K562 (cell line): ENCODE data around the gene MAGI2. TPM values are rescaled to one million over a fixed set of nuclear protein-coding genes. Genes with fewer than 3 reads are reported as not detected.

Experiments used
- BCLAF1 ChIP-seq, 2 experiments: fragments of 450-650 bp in 1 of 2; IDR thresholded peaks; 2 replicates each; pipeline ENCODE4 v1.6.1; 2011 to 2017; ENCODE audit warnings: low read depth in 2 of 2, antibody characterized with exemption in 1 of 2, borderline replicate concordance in 1 of 2, low read length in 1 of 2, mild to moderate bottlenecking in 1 of 2, mixed read lengths in 1 of 2; ENCODE audit not compliant: control insufficient read depth in 1 of 2
- CREM ChIP-seq: IDR thresholded peaks from 2 replicates; pipeline ENCODE4 v1.6.1; 2014; ENCODE audit warnings: antibody characterized with exemption, low read depth
- CTCFL ChIP-seq: IDR thresholded peaks from 2 replicates; pipeline ENCODE4 v1.6.1; 2011; ENCODE audit warnings: borderline replicate concordance, low read depth, mild to moderate bottlenecking, moderate library complexity, low read length; ENCODE audit not compliant: insufficient read depth, poor library complexity, severe bottlenecking
- EHMT2 ChIP-seq: fragments of 450-650 bp; IDR thresholded peaks from 2 replicates; pipeline ENCODE4 v1.6.1; 2018; ENCODE audit warnings: antibody characterized with exemption
- ELK1 ChIP-seq: sonication (generic); formaldehyde crosslinking; IDR thresholded peaks from 2 replicates; pipeline ENCODE4 v1.8.1; 2022; ENCODE audit warnings: missing genetic modification reagents
- ESRRB ChIP-seq: fragments of 250-450 bp; sonication (Bioruptor Pico); IDR thresholded peaks from 2 replicates; pipeline ENCODE4 v1.5.0; 2020; ENCODE audit warnings: mild to moderate bottlenecking, moderate library complexity, borderline replicate concordance
- MED1 ChIP-seq: sonication (generic); formaldehyde crosslinking; IDR thresholded peaks from 2 replicates; pipeline ENCODE4 v1.8.1; 2023; ENCODE audit warnings: missing genetic modification reagents, borderline replicate concordance
- MEF2D ChIP-seq: conservative IDR thresholded peaks from 2 replicates; pipeline ENCODE4 v1.6.1; 2016; ENCODE audit warnings: low read depth, missing genetic modification characterization, missing compliant biosample characterization
- MEIS2 ChIP-seq: fragments of 450-650 bp; IDR thresholded peaks from 2 replicates; pipeline ENCODE4 v1.6.1; 2014; ENCODE audit warnings: mild to moderate bottlenecking; ENCODE audit not compliant: partially characterized antibody
- NONO ChIP-seq, 2 experiments: fragments of 200-400 bp in 1 of 2; fragments of 450-650 bp in 1 of 2; formaldehyde crosslinking in 1 of 2; IDR thresholded peaks; 2 replicates each; pipeline ENCODE4 v1.6.1; 2017; ENCODE audit warnings: low read depth in 2 of 2, mild to moderate bottlenecking in 2 of 2, moderate library complexity in 2 of 2, low read length in 1 of 2
- NR0B1 ChIP-seq: fragments of 450-650 bp; IDR thresholded peaks from one replicate; pipeline ENCODE4 v1.6.1; 2018; ENCODE audit warnings: mild to moderate bottlenecking, moderate library complexity; ENCODE audit not compliant: partially characterized antibody
- SMARCE1 ChIP-seq: fragments of 450-650 bp; IDR thresholded peaks from 2 replicates; pipeline ENCODE4 v1.7.1; 2016; ENCODE audit warnings: mild to moderate bottlenecking
- TCF3 ChIP-seq: sonication (generic); formaldehyde crosslinking; IDR thresholded peaks from 2 replicates; pipeline ENCODE4 v1.4.0; 2020; ENCODE audit warnings: mild to moderate bottlenecking, missing genetic modification reagents
- THAP12 ChIP-seq: fragments of 250-450 bp; sonication (Bioruptor Pico); IDR thresholded peaks from 2 replicates; pipeline ENCODE4 v1.9.0; 2021; ENCODE audit warnings: mild to moderate bottlenecking, inconsistent platforms
- ZNF311 ChIP-seq: fragments of 250-450 bp; sonication (Bioruptor Pico); IDR thresholded peaks from 2 replicates; pipeline ENCODE4 v1.4.0; 2020; ENCODE audit warnings: mild to moderate bottlenecking, moderate library complexity
- ZNF41 ChIP-seq: fragments of 250-450 bp; sonication (Bioruptor Pico); conservative IDR thresholded peaks from 2 replicates; pipeline ENCODE4 v1.4.0; 2020; ENCODE audit warnings: mild to moderate bottlenecking
- ZNF436 ChIP-seq: fragments of 250-450, 450-650 bp; sonication (Bioruptor Pico); formaldehyde crosslinking; IDR thresholded peaks from 2 replicates; pipeline ENCODE4 v1.7.0; 2020; ENCODE audit warnings: mild to moderate bottlenecking
- ZNF717 ChIP-seq: fragments of 250-450 bp; sonication (Bioruptor Pico); IDR thresholded peaks from 2 replicates; pipeline ENCODE4 v1.5.0; 2021
- ZNF766 ChIP-seq: fragments of 200-800 bp; sonication (Bioruptor generic); conservative IDR thresholded peaks from 2 replicates; pipeline ENCODE4 v1.6.1; 2016; ENCODE audit warnings: missing genetic modification characterization, missing compliant biosample characterization
- polyA plus RNA-seq, 8 experiments: library from polyadenylated mRNA; depleted of rRNA in 4 of 8; stranded (reverse) in 5 of 8; unstranded in 3 of 8; fragments of >200 nt; fragmentation: Nextera tagmentation in 2 of 8; fragmentation: Illumina TruSeq in 1 of 8; extraction: Ambion mirVana in 2 of 8; extraction: Trizol in 1 of 8; gene quantifications; 2 replicates each; pipeline versions ENCODE4 v1.2.1 to v1.2.3, GENCODE V29; 2011 to 2014; ENCODE audit warnings: inconsistent platforms in 1 of 8, missing spikeins in 1 of 8
- total RNA-seq, 7 experiments: library from RNA; depleted of rRNA in 6 of 7; stranded (reverse); fragments of >200 nt in 6 of 7; fragmentation: Illumina TruSeq in 2 of 7; extraction: Trizol in 2 of 7; gene quantifications; 2 replicates each; pipeline versions ENCODE4 v1.2.1 to v1.2.3, GENCODE V29; 2011 to 2021; ENCODE audit warnings: low replicate concordance in 1 of 7

Gene MAGI2
- total and polyA plus RNA-seq, 9 of the 15 experiments (the other 6 are each of a cell fraction or from before 2014, with no cell fraction given), result 0.27 to 1.4 (median 0.70) TPM

GRCh38 chr7:77979219-77979618, 1474.2 kb downstream of the MAGI2 start (continued):
- TF ChIP-seq NONO (IDR thresholded peaks at IDR 0.05; ENCODE audit: low read depth in 2 of 2, low read length in 1 of 2) (no peak), MED1 (CRISPR knock-in tag) (no peak), ZNF311 (CRISPR knock-in tag) (no peak), ESRRB (CRISPR knock-in tag) (no peak), CREM (0 out of 2 replicates have a peak, but pooled peaks have one; percentile 11), ZNF41 (CRISPR knock-in tag) (no peak), ZNF717 (CRISPR knock-in tag) (no peak), TCF3 (CRISPR knock-in tag) (peak; percentile 62), ZNF436 (CRISPR knock-in tag) (no peak), NR0B1 (no peak), EHMT2 (no peak), ELK1 (CRISPR knock-in tag) (no peak), MEF2D (tag) (no peak), THAP12 (CRISPR knock-in tag) (no peak), CTCFL (no peak), SMARCE1 (peak; percentile 76; the same call in 1 of the 2 replicates), BCLAF1 (IDR thresholded peaks at IDR 0.05; ENCODE audit: borderline replicate concordance in 1 of 2, control insufficient read depth in 1 of 2, low read depth in 2 of 2, low read length in 1 of 2) (no peak), MEIS2 (peak; percentile 3), ZNF766 (CRISPR knock-in tag) (no peak)
